Measurements from ENCODE around the gene TLCD3A.

DNA sequence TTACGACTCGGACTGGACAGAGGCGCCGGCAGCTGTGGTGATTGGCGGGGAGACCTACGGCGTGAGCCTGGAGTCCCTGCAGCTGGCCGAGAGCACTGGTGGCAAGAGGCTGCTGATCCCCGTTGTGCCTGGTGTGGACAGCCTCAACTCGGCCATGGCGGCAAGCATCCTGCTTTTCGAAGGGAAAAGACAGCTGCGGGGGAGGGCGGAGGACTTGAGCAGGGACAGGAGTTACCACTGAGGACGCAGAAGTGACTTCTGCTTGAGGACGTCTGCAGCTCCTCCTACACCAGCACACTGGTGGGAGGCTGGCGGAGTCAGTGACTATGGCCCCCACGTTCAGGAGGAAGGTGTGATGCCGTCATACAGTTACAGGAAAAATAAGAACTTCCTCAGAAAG lies 59.4 kb downstream of the TLCD3A start:
- no peak for TF ChIP-seq EZH2 (IDR thresholded peaks at IDR 0.05; ENCODE audit: borderline replicate concordance, low read depth, low read length, severe bottlenecking)
- TF ChIP-seq, protein P1, sequence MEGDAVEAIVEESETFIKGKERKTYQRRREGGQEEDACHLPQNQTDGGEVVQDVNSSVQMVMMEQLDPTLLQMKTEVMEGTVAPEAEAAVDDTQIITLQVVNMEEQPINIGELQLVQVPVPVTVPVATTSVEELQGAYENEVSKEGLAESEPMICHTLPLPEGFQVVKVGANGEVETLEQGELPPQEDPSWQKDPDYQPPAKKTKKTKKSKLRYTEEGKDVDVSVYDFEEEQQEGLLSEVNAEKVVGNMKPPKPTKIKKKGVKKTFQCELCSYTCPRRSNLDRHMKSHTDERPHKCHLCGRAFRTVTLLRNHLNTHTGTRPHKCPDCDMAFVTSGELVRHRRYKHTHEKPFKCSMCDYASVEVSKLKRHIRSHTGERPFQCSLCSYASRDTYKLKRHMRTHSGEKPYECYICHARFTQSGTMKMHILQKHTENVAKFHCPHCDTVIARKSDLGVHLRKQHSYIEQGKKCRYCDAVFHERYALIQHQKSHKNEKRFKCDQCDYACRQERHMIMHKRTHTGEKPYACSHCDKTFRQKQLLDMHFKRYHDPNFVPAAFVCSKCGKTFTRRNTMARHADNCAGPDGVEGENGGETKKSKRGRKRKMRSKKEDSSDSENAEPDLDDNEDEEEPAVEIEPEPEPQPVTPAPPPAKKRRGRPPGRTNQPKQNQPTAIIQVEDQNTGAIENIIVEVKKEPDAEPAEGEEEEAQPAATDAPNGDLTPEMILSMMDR (IDR thresholded peaks at IDR 0.05; ENCODE audit: borderline replicate concordance, extremely low read depth, low read length, poor library complexity, severe bottlenecking), result no peak

All from DND-41 (cell line).